Kidney epithelial cell (primary cell): ENCODE results near the gene NUDCD2. TPM values are rescaled to one million over a fixed set of nuclear protein-coding genes. Genes with fewer than 3 reads are reported as not detected.
A peak's percentile ranks its signal among the peaks of the same experiment; 100 is the strongest.

ENCODE experiments used
- DNase-seq: peaks from one replicate; pipeline ENCODE4 v3.0.0-alpha.2; 2010; ENCODE audit warnings: low read depth
- H3K27me3 ChIP-seq: 2 replicates; pipeline ENCODE4 v1.6.0; 2011; ENCODE audit warnings: low read length; ENCODE audit not compliant: control insufficient read depth, insufficient read depth
- H3K36me3 ChIP-seq: 2 replicates; pipeline ENCODE4 v1.5.1; 2011; ENCODE audit warnings: low read length; ENCODE audit not compliant: control insufficient read depth, insufficient read depth
- H3K4me3 ChIP-seq: 2 replicates; pipeline ENCODE4 v1.5.1; 2011; ENCODE audit warnings: low read depth, mild to moderate bottlenecking, control low read depth, low read length
- total RNA-seq: library from RNA; depleted of rRNA; stranded (reverse); fragments of >200 nt; gene quantifications from 2 replicates; pipeline ENCODE4 v1.2.3, GENCODE V29; 2015
- TF ChIP-seq, protein P1 (sequence below): IDR thresholded peaks from 2 replicates; pipeline ENCODE4 v1.5.1; 2011; ENCODE audit warnings: mild to moderate bottlenecking, moderate library complexity, low read length, control low read depth, inconsistent platforms; ENCODE audit not compliant: insufficient read depth, poor library complexity, severe bottlenecking

NUDCD2 gene, protein sequence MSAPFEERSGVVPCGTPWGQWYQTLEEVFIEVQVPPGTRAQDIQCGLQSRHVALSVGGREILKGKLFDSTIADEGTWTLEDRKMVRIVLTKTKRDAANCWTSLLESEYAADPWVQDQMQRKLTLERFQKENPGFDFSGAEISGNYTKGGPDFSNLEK
- total RNA-seq, result 3.8 and 5.4 TPM in 2 replicates

GRCh38 chr5:163459819-163460561 lies at the start of gene NUDCD2:
TSS of gene NUDCD2 (minus strand) at chr5:163460102. CDS start at chr5:163460050, 52 bp downstream.
- Histone ChIP-seq H3K4me3 (peak within 1 kb of the TSS; percentile 83), H3K27me3 (no peaks in the 10 kb centered on the region), H3K36me3 (no peaks in the 10 kb centered on the region)
- TF ChIP-seq, protein P1, sequence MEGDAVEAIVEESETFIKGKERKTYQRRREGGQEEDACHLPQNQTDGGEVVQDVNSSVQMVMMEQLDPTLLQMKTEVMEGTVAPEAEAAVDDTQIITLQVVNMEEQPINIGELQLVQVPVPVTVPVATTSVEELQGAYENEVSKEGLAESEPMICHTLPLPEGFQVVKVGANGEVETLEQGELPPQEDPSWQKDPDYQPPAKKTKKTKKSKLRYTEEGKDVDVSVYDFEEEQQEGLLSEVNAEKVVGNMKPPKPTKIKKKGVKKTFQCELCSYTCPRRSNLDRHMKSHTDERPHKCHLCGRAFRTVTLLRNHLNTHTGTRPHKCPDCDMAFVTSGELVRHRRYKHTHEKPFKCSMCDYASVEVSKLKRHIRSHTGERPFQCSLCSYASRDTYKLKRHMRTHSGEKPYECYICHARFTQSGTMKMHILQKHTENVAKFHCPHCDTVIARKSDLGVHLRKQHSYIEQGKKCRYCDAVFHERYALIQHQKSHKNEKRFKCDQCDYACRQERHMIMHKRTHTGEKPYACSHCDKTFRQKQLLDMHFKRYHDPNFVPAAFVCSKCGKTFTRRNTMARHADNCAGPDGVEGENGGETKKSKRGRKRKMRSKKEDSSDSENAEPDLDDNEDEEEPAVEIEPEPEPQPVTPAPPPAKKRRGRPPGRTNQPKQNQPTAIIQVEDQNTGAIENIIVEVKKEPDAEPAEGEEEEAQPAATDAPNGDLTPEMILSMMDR, result peak; percentile 38
- DNase-seq, result peak; percentile 96

DNA sequence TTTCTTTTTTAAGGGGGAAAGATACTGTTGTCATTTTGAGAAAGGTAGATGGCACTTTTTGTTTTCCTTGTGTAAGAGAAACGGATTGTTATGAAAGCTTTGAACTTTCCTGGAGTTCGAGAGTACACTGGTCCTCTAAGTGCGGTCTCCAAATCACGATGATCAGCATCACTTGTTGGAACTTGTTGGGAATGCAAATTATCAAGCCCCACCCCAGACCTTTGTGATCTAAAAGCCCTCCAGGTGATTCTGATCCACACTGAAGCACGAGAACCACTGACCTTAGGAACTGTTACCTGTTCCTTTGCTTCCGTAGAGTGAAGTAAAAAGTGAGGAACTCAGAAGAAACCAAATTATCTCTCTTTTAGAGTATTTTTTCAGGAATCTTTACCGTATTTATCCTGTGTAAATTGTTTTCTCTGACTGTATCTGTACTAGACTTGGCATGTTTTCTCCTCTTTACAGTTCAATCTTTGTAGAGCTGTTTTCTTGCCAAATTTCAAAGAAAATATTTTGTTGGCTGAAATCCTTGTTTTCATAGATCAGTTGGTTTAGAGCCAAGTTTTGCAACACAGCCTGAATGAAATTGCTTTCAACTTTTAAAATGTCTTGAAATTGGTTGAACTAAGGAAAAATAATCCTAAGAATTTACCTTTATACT lies 49.5 kb upstream of the NUDCD2 start:
- Histone ChIP-seq H3K27me3 (no peaks in the 10 kb centered on the region), H3K36me3 (no peaks in the 10 kb centered on the region), H3K4me3 (no peak overlapping the region)
- TF ChIP-seq, protein P1, result no peak
- DNase-seq, result no peak

DNA sequence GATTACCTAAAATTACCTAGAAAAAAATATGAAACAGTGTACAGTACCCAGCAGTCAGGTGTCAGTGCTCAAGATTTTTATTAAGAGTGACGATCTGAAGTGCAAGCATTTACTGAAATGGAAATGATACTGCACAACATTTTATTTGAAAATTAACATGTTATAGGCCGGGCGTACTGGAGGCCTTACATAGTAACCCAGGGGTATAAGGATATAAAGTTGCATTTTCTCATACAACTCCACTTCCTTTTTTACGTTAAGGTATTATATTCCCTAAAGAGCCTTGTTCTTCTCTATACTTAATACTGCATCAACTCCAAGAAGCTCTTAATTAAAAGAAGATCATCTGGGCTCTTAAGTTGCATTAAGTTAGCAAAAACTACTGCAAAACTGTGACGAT lies 48.9 kb upstream of the NUDCD2 start:
- Histone ChIP-seq H3K27me3 (no peaks in the 10 kb centered on the region), H3K4me3 (no peak overlapping the region), H3K36me3 (no peaks in the 10 kb centered on the region)
- TF ChIP-seq, protein P1, result no peak
- DNase-seq, result no peak

DNA sequence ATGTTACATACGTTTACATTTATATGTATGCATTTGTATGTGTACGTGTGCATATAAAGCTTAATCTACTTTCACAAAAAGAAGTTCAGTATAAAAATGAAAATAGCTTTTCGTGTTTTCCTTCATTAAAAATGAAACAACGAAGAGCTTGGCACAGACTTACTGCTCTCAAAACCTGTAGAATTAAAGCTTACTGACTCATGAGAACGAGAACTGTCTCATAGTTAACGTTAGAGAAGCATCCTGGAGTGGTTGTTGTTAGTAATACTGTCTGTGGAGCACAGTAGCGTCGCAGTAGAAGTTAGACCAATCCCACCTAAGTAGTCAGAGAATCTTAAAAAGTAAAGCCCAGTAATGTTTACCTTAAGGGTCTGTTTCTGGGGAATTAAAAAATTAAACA lies 46.8 kb upstream of the NUDCD2 start:
- Histone ChIP-seq H3K4me3 (peak overlapping the region; percentile 82), H3K36me3 (no peaks in the 10 kb centered on the region), H3K27me3 (no peaks in the 10 kb centered on the region)
- TF ChIP-seq, protein P1, result no peak
- DNase-seq, result no peak

GRCh38 chr5:163506095-163506457 lies 46.2 kb upstream of the NUDCD2 start:
- no peaks in the 10 kb centered on the region for H3K36me3 ChIP-seq
- no peaks in the 10 kb centered on the region for H3K27me3 ChIP-seq
- H3K4me3 ChIP-seq, result peak overlapping the region; percentile 82
- TF ChIP-seq, protein P1, result no peak
- DNase-seq, result no peak
